Ascending aorta (tissue), 2 donors: Measurements from ENCODE around the gene RBM19. TPM values are rescaled to one million over a fixed set of nuclear protein-coding genes. Genes with fewer than 3 reads are reported as not detected.

Source experiments
- DNase-seq, 2 donors: peaks; one replicate each; pipeline ENCODE4 v3.0.0-alpha.2; 2019; ENCODE audit warnings: low spot score in 2 of 2
- H3K27ac ChIP-seq, 2 donors: fragments of 200-600 bp; sonication (generic); one replicate each; pipeline ENCODE4 v1.5.1; 2016 to 2017; ENCODE audit warnings: mild to moderate bottlenecking in 1 of 2
- H3K27me3 ChIP-seq: fragments of 200-600 bp; sonication (generic); one replicate; pipeline ENCODE4 v1.5.1; 2017
- H3K36me3 ChIP-seq, 2 donors: fragments of 200-600 bp; sonication (generic); one replicate each; pipeline ENCODE4 v1.5.1; 2016
- H3K4me1 ChIP-seq, 2 donors: fragments of 200-600 bp; sonication (generic); one replicate each; pipeline ENCODE4 v1.5.1; 2016 to 2017; ENCODE audit warnings: mild to moderate bottlenecking in 1 of 2
- H3K4me3 ChIP-seq, 2 donors: fragments of 200-600 bp; sonication (generic); one replicate each; pipeline ENCODE4 v1.5.1; 2016 to 2017; ENCODE audit warnings: mild to moderate bottlenecking in 1 of 2
- H3K9me3 ChIP-seq, 2 donors: fragments of 200-600 bp; sonication (generic); one replicate each; pipeline ENCODE4 v1.5.1; 2016
- CTCF ChIP-seq, 3 experiments: fragments of 200-600 bp in 2 of 3; fragments of 450-650 bp in 1 of 3; sonication (generic) in 2 of 3; IDR thresholded peaks; one replicate each; pipeline ENCODE4 v1.5.1; 2016 to 2019; ENCODE audit warnings: antibody characterized with exemption in 3 of 3, mild to moderate bottlenecking in 1 of 3, moderate library complexity in 1 of 3
- intact Hi-C: fragments of 100-400 bp; cut with DNase I; formaldehyde crosslinking; loops from one replicate; pipeline ENCODE4 v1.15.1; 2023
- total RNA-seq: library from RNA; depleted of rRNA; stranded (reverse); fragments of >200 nt; gene quantifications from one replicate; pipeline ENCODE4 v1.1.0, GENCODE V29; 2016

The RBM19 gene
- total RNA-seq, 1 donor from 2014 or later, result 22.8 TPM

GRCh38 chr12:113855998-113856397 lies 110.1 kb downstream of the RBM19 start:
- no peak for DNase-seq
- Histone ChIP-seq H3K9me3 (no peaks in the 10 kb centered on the region), H3K36me3 (peaks cover 12 to 23% of the 10 kb centered on the region in 2 donors), H3K27me3 (no peaks in the 10 kb centered on the region), H3K4me1 (no peaks in the 10 kb centered on the region), H3K4me3 (no peak overlapping the region), H3K27ac (no peak overlapping the region)
- no peak for TF ChIP-seq CTCF (IDR thresholded peaks at IDR 0.05)
- intact Hi-C loops, result no loop called here

GRCh38 chr12:113854385-113855142 lies 111.6 kb downstream of the RBM19 start:
- TF ChIP-seq CTCF (IDR thresholded peaks at IDR 0.05), result no peak
- Histone ChIP-seq H3K27me3 (no peaks in the 10 kb centered on the region), H3K36me3 (peaks cover 12 to 23% of the 10 kb centered on the region in 2 donors), H3K4me3 (no peak overlapping the region), H3K4me1 (peaks cover 5 to 13% of the 10 kb centered on the region in 2 donors), H3K9me3 (no peaks in the 10 kb centered on the region), H3K27ac (no peak overlapping the region)
- intact Hi-C loops, result no loop called here
- DNase-seq, result no peak

- H3K4me3 ChIP-seq, result no peak overlapping the region
- DNase-seq, result no peak
- no peak overlapping the region for H3K27ac ChIP-seq
- H3K27me3 ChIP-seq, result no peaks in the 10 kb centered on the region
- H3K9me3 ChIP-seq, result no peaks in the 10 kb centered on the region
- H3K4me1 ChIP-seq, result peaks cover 5 to 14% of the 10 kb centered on the region in 2 donors
- intact Hi-C loops, result no loop called here
- no peak for TF ChIP-seq CTCF (IDR thresholded peaks at IDR 0.05)
- H3K36me3 ChIP-seq, result peaks cover 8 to 19% of the 10 kb centered on the region in 2 donors
These were observed 112.6 kb downstream of the RBM19 start for GRCh38 chr12:113853491-113853890.

- intact Hi-C loops, result no loop called here
- TF ChIP-seq CTCF (IDR thresholded peaks at IDR 0.05), result no peak
- H3K4me1 ChIP-seq, result peaks cover 5 to 14% of the 10 kb centered on the region in 2 donors
These were observed 113.2 kb downstream of the RBM19 start for GRCh38 chr12:113852695-113853490.

GRCh38 chr12:113852264-113852663 lies 113.9 kb downstream of the RBM19 start:
- Histone ChIP-seq H3K4me1 (peaks cover 5 to 14% of the 10 kb centered on the region in 2 donors), H3K9me3 (no peaks in the 10 kb centered on the region), H3K27ac (no peak overlapping the region), H3K27me3 (no peaks in the 10 kb centered on the region), H3K36me3 (peaks cover 3 to 6% of the 10 kb centered on the region in 2 donors), H3K4me3 (no peak overlapping the region)
- DNase-seq, result no peak
- intact Hi-C loops, result no loop called here
- TF ChIP-seq CTCF (IDR thresholded peaks at IDR 0.05), result no peak

More at GRCh38 chr12:113852695-113853490, 113.2 kb downstream of the RBM19 start:
- no peaks in the 10 kb centered on the region for H3K27me3 ChIP-seq
- no peak overlapping the region for H3K4me3 ChIP-seq
- H3K36me3 ChIP-seq, result peaks cover 6 to 13% of the 10 kb centered on the region in 2 donors
- no peaks in the 10 kb centered on the region for H3K9me3 ChIP-seq
- no peak overlapping the region for H3K27ac ChIP-seq
- DNase-seq, result no peak
